RPMI8226 (cell line): Measurements from ENCODE around the gene THADA.

Experiments
- DNase-seq: peaks from one replicate; pipeline ENCODE4 v3.0.0-alpha.2; 2015

The THADA gene

DNA sequence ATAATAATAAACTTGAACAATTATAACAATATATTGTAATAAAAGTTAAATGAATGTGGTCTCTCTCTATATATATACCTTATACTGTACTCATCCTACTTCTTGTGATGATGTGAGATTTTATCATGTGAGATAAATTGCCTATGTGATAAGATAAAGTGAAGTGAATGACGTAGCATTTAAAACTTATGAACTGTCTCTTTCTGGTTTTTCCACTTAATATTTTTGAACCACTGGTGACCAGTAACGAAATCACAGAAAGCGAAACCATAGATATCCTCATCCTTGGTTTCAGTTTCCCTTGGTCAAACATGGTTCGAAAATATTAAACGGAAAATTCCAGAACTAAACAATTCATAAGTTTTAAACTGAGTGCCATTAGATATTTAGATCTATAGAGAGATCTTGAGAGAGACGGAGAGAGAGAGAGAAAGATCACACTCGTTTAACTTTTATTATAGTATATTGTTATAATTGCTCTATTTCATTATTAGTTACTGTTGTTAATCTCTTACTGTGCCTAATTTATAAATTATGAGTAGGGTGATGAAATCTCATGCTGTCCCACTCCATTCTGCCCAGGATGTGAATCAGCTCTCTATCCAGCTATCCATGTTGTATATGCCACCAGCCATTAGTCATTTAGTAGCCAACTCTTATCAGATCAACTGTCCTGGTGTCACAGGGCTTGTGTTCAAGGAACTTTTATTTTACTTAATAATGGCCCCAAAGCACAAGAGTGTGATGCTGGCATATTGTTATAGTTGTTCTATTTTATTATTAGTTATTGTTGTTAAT lies 156.8 kb downstream of the THADA start:
- no peak for DNase-seq

GRCh38 chr2:43438342-43438741 lies 157.5 kb downstream of the THADA start:
- DNase-seq = no peak

DNA sequence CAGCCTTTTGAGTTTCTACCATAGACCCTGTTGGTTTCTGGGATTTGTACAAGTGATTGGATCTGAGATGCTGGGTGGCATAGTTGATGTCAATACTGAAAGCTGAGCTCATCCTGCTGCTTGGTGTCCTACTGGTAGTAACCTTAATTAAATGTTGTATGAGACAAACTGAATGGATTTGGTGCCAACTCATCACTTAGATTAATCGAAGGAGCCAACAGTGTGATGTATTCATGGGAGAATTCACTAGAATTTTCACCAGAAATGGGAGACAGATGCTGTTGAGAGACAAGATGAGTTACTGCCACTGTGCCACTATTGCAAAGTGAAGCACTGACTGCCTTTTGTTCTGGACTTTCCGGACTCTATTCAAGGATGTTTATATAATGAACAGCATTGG lies 158.5 kb downstream of the THADA start:
- no peak for DNase-seq

DNA sequence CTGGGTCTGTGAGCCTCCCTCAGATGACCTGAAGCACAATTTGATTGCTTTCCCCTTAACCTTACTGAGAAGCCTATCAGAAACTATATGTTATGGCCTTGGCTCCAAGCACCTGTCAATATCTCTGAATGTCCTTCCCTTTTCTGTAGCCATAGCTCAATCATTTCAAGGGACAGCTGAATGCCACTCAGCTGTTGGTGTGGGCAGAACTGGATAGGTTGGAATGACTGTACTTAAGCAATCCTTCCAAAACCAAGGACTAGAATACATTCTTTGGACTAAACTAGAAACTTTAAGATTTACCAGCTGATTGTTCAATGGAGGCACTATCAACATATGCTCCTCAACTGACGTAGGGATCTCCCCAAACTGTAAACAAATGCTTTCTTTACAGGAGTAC lies 159.4 kb downstream of the THADA start:
- no peak for DNase-seq

DNA sequence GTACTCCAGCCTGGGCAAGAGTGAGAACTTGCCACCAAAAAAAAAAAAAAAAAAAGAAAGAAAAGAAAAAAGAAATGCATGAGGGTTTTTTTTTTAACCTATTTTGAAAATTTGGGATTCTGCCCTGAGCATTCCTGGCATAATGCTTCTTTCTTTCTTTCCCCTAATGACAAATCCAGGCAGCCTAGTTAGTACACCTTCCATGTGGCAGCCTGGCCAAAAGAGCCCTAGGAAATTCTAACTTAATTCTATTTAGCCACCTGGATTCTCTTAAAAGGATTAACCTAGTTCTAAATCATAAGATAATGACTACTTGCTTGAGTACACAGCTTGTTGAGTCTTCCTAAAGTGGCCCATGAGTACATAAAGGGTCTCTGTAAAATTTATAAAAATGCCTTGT lies 160.1 kb downstream of the THADA start:
- DNase-seq = no peak

DNA sequence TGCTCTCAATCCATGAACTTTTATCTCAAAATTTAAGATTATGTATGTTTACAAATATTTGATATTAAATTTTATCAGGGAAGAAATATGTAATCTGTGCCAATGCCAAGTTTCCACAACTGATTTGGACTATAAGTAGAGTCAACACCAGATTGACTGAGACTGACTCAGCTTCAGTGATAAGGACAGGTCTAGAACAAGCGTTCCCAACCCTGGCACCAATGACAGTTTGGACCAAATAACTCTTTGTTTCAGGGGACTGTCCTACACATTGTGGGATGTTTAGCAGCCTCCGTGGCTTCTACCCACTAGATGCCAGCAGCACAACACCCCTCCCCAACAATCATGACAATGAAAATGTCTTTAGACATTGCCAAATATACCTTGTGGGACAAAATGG lies 165.3 kb downstream of the THADA start:
- DNase-seq = no peak

DNA sequence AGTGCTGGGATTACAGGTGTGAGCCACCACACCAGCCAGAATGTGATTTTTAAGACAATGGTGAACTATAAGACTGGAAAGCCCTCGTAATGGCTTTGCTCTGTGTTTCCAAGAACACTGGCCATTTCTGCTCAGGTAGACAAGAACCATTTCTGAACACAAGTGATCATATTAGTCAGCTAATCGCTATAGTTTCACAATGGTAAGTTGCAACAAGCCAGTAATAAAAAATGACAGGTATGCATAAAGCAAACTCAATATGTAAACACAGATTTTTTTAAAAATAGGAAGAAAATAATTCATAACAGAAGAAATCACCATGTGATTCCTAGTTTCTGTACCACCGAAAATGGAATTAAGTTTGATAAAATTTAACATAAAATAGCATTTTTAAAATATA lies 166.5 kb downstream of the THADA start:
- peak; percentile 29 for DNase-seq

DNA sequence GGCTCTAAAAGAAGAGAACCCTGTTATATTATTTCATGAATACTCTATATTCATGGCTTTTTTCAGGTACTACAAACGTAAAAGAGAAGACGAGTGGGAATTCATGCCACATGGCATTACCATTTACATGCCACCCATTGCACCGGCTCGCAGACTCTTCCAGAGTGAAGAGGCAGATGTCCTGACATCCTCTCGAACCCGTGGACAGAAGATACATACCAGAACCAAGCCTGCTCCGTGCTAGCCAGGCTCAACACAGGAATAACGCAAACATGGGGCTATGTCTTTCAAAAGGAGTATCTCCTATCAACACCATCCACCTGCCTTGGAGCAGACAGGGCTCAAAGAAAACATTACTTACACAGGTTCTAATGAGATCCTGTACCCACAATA lies 168.8 kb downstream of the THADA start:
- no peak for DNase-seq

GRCh38 chr2:43426305-43427031 lies 169.4 kb downstream of the THADA start:
- DNase-seq = peak; percentile 94

DNA sequence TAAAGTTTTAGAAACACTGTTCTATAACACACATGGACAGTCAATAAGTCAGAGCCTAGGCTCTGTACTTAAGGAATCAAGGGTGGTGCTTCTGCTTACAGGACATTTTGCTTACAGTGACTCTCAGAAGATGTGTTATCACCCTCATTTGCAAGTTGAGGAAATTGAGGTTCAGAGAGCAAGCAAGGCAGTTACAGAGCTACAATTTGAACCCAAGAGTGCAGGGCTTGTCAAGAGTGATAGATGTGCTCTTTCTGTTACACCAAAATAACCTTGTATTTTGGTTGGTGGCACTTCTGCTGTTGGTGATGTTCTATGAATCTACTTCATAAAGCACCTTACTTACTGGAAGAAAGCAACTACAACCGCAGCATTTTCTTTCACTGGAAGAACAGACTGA lies 170.2 kb downstream of the THADA start:
- peak; percentile 54 for DNase-seq

DNA sequence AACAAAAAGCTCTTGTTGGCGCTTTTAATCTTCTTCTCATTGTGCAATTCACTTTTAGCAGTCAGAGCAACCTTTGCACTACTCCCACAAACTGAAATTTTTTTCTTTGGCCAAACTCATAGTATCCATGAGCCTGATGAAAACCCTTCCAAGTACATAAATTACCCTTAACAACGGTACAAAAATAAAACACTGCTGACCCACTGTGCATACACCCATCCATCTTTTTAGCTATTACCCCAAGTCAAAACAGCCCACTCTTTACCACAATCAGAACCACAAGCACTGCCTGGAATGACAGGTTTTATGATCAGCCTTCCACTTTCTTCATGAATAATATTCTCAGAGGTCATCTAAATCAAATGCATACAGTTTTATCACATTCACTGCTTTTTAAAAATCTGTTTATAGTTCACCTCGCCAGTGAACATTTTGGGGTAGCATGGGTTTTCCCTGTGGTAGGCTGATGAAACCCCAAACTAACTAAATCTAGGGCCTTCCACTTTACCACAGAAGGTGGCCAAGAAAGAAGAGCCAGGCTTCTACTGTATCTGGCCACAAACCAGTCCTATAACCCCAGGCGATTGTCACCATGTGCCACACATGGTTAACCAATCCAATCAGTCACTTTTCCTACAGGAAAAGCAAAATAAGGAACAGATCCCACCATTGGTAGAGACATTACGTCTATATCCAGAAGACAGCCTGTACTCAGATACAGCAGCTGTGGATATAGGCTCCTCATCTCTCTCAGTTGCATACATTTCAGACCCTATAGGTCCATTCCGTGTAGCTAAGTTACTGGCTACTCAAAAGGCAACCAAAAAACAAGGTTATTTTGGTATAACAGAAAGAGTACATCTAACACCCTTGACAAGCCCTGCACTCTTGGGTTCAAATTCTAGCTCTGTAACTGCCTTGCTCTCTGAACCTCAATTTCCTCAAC lies 171.3 kb downstream of the THADA start:
- no peak for DNase-seq

DNA sequence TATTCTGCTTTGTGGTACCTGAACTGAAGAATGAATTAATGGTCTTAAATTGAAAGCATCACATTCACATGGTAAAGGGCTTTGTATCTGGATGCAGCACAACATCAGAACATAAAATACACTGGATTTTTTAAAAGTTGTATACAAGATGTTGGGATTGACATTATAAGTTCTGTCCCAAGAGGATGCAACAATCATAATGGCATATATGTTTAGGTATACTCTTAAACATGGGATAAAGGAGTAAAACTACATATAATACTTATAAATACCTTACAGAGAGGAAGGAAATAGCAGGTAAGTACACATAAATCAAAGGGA lies 171.9 kb downstream of the THADA start:
- DNase-seq = no peak

- DNase-seq = peak; percentile 46
These were observed 174.6 kb downstream of the THADA start for GRCh38 chr2:43421194-43421593.

- no peak for DNase-seq
These were observed 175.4 kb downstream of the THADA start for GRCh38 chr2:43420389-43420801.

- DNase-seq = no peak
These were observed 176.0 kb downstream of the THADA start for GRCh38 chr2:43419876-43420275.

- DNase-seq = no peak
These were observed 176.6 kb downstream of the THADA start for GRCh38 chr2:43419243-43419642.

GRCh38 chr2:43418680-43419079 lies 177.2 kb downstream of the THADA start:
- no peak for DNase-seq

GRCh38 chr2:43417300-43417699 lies 178.5 kb downstream of the THADA start:
- no peak for DNase-seq

GRCh38 chr2:43415592-43415991 lies 180.2 kb downstream of the THADA start:
- no peak for DNase-seq

DNA sequence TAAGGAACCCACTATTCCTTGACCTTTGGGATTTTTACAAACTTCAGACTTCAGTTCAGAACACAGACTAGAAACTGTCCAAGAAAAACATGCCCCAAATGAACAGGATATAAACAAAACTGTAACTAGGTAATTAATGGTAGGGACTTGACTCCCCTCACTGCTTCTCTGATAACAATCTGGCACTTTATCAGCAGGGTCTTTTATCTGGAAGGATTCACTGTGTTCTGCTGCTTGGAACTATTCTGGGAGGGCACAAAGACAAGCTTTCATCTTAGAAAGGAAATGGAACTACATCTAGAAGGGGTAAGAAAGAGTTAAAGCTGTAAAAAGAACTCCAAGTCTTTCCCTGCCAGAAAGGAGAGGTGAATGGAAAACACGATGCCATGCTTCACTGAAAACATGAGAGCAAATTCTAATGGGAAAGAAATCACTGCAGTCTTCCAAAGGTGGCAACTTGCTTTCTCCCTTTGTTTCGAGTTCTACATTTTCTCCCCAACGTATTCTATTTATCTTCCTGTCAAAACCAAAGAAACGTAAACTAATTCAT lies 181.2 kb downstream of the THADA start:
- no peak for DNase-seq

- no peak for DNase-seq
These were observed 181.8 kb downstream of the THADA start for GRCh38 chr2:43414033-43414432.

GRCh38 chr2:43412114-43412753 lies 183.6 kb downstream of the THADA start:
- DNase-seq = no peak
